Sciatic nerve (tissue), 2 donors: Measurements from ENCODE around the gene NACAD. TPM values are rescaled to one million over a fixed set of nuclear protein-coding genes. Genes with fewer than 3 reads are reported as not detected.

ENCODE experiments used
- ATAC-seq: fragments of 200-7000 bp; cut with Tn5 transposase; one replicate; pipeline ENCODE4 v1.9.1; 2020; ENCODE audit warnings: mild to moderate bottlenecking, moderate library complexity
- DNase-seq: peaks from one replicate; pipeline ENCODE4 v3.0.0-alpha.2; 2020; ENCODE audit warnings: low spot score
- intact Hi-C: fragments of 100-400 bp; cut with DNase I; formaldehyde crosslinking; loops from one replicate; pipeline ENCODE4 v1.14.2; 2022
- total RNA-seq: library from RNA; stranded (reverse); fragmentation: NEBNext Ultra II Directional; extraction: Animal tissue kit (Norgen Biotek cat#: 25700); gene quantifications from one replicate; pipeline ENCODE4 v1.2.1, GENCODE V29; 2021
- donor health status: DM: no; HTN: no; CAD: no.
- donor health status: DM: no; HTN: no; CAD: no.

NACAD gene
- total RNA-seq, 1 donor from 2014 or later = 12.0 TPM

DNA sequence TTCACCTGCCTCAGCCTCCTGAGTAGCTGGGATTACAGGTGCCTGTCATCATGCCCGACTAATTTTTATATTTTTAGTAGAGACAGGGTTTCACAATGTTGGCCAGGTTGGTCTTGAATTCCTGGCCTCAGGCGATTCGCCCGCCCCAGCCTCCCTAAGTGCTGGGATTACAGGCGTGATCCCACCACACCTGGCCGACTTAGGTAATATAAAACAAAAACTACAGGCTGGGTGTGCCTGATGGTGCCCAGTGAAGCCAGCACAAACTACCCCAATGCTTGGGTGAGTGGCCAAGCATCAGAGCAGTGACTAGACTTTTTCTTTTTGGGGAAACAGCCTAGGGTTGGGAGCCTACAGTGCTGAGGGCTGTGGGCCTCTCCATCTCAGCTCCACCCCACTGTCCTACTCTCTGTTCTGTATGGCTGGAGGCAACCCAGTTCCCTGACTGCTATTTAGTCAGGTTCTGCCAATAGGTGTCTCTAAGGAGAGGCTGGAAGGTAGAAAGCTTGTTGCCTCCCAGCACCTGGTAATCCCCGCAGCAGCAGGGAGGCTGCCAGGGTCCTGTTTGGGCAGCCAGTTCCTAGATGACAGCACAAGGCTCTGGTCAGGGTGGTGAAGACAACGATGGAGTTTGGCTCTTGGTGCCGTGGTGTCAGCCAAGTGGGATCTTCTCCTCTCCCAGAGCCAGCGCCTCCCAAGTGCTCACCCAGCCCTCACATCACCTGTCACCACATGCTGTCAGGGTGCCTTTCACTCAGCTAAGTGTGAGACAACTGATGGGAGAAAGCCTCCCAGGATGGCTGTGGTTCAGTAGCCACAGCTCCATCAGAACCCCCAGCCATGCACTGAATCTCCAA is 10.4 kb upstream of the NACAD start:
- intact Hi-C loops = no loop called here
- no peak for ATAC-seq
- DNase-seq = no peak

DNA sequence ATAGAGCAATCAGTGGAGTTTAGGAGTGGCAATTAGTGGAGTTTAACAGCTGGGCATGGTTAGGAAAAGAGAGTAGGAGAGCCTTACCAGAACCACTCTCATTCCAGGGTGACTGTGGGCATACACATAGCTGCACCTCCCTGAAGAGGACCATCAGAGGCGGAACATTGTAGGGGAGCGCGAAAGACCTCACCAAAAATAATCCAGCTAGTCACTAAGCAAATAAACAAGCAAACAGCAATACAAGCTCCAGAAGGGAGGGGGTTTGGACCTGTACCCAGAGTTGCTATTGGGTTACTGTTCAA is 4.1 kb upstream of the NACAD start:
- DNase-seq = no peak
- intact Hi-C loops = no loop called here
- ATAC-seq = no peak

DNA sequence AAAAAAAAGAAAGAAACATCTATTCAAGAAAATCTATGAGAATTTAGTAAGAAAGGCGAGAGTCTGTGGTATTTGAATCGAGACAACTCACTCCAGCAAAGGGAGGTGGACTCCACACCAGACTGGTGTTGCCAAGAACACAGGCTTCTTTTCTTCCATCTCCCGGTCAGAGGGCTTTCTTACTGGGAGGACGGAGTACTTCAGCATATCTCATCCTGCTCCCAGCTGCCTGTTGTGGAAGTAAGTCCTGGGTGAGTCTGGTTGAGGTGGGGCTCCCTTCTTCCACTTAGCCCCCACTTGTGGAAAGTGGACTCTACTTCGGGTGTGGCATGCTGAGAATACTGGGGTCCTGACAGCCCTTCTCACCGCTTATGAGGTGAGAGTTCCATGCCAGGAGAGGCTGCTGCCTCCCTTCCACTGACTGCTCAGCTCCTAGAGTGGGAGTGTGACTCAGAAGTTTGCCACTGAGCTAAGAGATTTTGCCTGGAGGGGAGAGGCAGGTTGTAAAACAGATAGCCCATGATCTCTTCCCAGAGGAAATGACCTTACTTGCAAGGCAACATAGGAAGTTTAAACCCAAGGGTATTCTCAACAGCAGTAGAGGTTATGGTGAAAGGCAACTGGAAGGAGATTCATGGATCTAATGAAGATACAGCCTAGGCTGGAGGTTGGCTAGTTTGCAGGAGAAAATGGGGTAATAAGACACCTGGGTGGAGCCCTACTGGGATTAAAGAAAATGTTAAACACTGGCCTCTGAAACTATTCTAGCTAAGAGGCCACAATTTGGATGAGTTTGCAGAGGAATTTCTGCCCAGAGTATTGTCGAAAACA is 3.5 kb upstream of the NACAD start:
- intact Hi-C loops = no loop called here
- ATAC-seq (no peak), DNase-seq (no peak)

DNA sequence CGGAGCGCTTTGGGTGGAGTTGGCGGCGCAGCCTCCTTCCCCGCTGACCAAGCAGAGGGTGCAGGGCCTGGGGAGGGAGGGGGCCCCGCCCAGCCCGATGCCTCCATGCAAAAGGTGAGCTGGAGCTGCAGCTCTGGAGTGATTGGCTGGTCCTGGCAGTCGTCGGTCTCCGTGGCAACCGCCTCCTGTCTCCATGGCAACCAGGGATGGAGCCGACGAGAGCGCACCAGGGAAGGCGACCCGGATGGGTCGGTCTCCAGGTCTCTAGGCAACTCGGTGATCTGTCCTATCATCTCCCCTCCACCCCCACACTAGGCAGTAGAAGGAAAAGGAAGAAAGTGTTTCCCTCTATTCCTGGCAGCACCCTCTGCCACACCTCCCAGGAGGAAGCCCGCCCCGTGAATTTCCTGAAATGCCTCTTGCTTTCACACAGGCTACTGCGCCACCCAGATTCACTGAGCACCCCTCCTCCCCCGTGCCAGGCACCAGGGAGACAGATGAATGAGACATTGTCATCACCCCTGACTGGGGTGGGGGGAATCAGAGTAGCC is 647 bp upstream of the NACAD start:
- intact Hi-C loops = no loop called here
- peak; percentile 58 for ATAC-seq
- peak; percentile 79 for DNase-seq

DNA sequence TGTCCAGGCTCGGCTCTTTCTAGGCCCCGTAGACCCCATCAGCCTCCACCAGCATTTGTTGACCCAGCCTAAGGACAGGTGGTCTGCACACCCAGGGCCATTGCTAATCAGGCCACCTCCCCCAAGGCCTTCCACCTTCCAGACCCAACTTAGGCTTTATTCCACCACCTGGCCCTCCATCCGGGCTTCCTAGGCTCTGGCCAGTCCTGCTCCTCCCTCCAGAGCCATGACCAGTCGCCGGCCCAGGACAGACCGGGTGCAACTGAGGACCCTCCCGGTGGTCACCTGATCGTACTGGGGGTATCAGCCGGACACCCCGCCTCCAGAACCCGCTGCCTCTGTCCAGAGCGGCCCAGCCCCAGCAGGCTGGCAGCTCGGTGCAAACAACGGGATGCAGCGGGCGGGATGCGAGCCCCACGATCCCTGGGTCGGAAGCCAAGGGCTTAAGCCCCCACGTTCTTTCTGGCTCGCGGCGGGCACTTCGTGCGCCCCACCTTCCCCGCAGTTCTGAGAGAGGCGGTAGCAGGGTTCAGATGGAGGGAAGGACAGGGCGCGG is 545 bp downstream of the NACAD start:
- ATAC-seq = peak; percentile 47
- intact Hi-C loops = no loop called here
- DNase-seq = no peak

DNA sequence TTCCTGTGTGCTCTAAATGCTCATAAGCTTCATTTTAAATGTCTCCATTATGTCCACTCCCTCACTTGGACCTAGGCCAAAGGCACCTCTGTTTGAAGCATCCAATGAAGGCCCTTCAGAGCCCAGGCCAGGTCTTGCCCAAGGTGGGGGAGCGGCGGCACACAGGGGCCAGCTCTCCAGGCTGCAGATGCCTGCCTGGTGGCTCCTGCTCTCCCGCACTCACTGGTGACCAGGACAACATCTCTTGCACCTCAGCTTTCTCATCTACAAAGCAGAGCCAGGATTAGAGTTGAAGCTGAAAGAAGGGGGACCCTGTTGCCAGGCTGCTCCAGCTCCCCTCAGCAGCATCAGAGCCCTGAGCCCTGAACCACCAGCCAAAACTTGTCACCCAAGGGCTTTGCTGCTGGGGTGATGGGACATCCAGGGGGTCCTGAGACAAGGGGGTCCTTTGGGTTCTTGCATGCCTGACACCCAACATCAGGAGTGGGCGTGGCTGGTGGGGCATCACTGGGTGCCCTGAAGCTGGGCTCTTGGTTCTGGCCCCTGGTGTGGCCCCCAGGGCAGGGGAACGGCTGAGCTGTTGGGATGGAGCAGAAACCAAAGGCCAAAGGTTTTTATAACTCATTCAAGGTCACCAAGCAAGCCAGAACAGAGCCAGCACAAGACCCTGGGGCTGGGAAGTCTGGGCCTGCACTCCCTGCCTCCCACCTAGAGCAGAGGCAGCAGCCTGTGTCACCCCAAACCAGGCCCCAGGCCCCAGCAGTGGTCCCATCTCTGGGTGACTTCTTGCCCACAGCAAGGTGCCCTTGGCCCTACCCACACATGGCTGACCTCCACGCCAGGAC is 1.2 kb downstream of the NACAD start:
- ATAC-seq = peak; percentile 18
- intact Hi-C loops = no loop called here
- DNase-seq = no peak

DNA sequence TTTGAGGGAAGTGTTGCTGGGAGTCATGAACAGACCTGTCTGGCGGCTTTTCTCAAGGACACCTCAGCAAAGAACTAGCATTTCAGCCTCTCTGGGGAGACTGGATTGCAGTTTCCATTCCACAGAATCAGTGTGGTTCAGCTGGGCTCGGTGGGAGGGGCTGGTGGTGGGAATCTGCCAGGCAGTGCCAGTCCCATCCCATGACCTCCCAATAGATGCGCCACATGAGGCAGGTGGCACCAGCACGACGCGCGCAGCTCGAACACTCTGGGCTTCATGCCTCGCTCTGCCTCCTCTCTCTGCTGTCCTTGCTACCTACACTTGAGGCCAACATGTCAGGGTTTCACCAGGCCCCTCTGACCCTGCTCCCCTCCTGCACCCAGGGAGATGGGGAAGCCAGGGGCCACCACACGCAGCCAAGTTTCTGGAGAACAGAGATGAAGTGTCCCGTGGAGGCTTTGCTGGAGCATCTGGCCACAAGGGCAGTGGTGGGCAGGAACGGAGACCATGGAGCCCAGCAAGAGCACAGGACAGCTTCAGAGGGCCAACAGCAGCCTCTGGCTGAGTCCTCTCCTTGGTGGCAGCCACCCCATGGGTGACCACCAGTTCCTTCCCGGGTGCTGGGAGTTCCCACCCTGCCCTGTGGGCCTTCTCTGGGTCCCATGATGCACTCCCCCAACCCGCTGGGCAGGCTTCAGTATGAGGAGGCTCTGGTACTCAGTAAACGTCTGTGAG is 2.3 kb downstream of the NACAD start:
- intact Hi-C loops = no loop called here
- ATAC-seq (no peak), DNase-seq (no peak)

DNA sequence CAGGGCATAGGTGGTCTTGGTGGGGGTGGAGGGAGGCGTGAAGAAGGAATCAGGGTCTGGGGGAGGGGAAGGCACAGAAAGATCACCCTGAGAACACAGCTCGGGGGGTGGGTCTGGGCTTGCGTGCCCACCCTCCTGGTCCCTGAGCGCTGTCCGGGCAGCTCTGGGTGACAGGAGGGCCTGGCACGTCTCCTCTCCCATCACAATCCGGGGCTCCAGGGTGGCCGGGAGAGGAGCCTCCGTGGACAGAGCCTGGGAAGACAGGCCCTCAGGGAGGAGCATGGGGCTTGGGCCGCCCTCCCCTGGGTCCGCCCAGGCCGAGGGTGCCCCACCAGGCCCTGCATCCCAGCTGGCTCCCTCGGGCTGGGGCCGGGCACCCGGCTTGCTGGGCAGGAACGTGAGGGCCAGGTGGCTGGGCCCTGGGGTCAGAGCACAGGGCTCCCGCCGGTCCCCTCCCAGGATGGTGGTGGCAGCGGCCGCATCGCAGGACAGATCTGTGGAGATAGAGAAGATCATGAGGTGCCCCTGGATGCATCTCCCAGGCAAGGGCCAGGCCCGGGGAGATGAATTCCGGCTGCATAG is 3.1 kb downstream of the NACAD start:
- intact Hi-C loops = no loop called here
- DNase-seq = no peak
- ATAC-seq = no peak

DNA sequence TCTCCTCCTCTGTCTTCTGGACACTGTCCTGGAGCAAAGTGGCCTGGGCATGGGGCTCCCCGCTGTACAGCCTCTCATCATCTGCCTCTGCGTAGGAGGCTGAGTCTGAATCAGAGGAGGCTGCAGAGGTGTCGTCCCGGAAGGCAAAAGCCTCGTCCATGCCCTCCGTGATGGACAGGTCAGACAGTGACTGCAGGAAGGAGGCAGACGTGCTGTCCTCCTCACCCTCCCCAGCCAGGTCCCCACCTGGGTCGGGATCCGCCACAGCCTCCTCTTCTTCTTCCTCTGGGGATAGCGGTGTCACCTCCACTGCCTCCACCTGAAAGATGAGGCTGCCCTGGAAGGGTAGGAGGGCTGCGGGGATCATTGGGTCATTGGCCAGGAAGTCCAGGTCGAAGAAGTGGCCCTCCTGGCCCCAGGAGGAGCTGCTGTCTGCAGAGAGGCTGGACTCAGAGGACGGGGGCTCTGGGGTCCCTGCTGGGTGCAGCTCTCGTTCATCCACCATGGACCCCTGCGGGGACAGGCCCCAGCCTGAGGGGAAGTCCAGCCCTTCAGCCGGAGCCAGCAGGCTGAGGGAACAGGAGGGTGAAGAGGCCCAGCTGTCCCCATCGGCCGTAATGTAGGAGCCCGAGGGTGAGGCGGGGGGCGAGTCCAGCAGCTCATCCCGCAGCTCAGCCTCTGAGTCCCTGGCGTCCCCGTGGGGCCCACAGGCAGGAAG is 3.7 kb downstream of the NACAD start:
- no peak for DNase-seq
- no peak for ATAC-seq
- intact Hi-C loops = no loop called here

DNA sequence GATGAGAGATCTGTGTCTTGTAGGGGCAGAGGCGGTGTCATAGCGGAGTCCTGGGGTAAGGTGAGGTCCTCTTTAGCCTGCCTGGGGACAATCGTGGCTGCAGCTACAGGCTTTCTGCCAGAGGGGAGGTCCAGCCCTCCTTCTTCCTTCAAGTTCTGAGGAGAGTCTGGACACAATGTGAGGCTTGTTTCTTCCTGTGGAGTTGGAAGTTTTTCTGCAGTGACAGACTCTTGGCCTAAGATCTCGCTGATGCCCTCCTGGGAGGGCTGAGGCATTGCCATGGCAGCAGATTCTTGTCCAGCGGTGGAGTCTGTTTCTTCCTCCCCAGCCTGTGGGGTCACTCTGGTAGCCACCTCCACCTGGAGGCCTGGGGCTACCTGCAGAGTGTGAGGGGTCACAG is 4.4 kb downstream of the NACAD start:
- ATAC-seq = no peak
- intact Hi-C loops = no loop called here
- no peak for DNase-seq

DNA sequence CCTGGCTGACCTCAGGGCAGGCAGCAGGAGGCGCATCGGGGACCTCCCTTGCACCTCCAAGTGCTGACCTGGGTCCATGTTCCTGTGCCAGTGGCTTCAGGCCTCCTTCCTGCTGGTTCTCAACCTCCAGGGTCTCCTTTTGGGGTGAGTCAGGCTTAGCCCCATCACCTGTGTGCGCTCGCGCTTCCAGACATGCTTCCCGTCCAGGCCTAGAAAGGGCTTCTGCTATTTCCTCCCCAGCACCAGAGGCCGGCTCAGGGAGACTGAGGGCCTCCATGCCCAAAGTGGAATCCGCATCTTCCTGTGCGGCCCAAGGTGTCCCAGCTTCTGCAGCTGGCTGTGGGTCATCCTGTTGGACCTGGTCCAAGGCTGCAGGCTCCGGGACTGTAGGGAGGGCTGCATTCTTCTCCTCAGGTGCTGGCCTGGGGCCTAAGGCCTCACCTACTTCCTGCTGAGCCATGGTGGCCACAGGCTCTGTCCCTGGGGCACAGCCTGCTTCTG is 5.9 kb downstream of the NACAD start:
- ATAC-seq (no peak), DNase-seq (peak; percentile 53)
- intact Hi-C loops = no loop called here

DNA sequence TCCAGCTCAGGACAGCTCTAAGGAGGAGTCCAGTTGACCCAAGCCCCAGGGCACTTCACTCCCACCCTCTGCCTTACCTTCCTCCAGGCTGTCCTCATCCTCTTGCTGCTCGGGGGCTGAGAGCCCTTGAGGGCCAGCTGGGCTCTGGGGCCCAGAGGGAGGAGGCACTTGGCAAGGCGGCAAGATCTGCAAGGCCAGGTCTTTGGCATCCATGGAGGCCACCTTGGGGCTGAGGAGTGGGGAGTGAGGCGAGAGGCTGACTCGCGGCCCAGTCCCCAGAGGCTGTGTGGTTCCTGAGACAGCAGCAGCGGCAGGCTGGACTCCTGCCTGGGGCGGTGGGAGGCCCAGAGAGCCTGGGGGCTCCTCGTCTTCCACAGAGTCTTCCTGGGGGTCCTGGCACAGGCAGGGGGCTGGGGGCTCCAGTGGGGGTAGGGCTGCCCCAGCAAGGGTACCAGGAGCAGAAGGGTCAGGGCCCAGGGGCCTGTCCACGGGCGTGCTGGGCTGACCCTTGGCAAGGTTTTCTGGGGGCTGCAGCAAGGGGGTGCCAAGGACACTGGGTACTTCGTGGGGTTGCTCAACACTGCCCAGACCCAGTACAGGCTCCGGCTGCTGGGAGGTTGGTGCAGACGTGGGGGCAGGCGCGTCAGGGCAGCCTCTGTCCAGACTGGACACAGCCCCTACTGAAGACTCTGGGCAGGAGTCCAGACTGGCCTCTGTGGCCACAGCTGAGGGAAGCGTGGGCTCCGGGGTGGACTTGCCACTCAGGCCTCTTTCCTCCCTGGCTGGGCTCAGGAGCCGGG is 6.5 kb downstream of the NACAD start:
- DNase-seq = peak; percentile 56

DNA sequence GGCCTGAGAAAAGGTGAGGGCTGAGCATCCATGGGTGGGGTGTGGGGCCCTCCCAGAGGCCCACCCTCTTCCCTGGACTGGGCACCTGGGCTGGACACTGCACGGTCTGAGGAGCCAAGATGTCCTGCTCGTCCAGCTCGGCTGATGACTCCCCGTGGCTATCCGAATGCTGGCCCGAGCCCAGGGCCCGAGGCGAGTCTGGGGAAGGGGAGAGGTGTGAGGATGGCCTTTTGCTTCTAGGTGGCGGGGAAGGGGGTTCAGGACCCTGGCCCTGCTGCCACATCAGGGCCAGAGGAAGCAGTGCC is 7.1 kb downstream of the NACAD start:
- no peak for DNase-seq
- peak; percentile 8 for ATAC-seq
- intact Hi-C loops = no loop called here

More for the DNA sequence above, 6.5 kb downstream of the NACAD start:
- intact Hi-C loops = no loop called here
- ATAC-seq = peak; percentile 69

DNA sequence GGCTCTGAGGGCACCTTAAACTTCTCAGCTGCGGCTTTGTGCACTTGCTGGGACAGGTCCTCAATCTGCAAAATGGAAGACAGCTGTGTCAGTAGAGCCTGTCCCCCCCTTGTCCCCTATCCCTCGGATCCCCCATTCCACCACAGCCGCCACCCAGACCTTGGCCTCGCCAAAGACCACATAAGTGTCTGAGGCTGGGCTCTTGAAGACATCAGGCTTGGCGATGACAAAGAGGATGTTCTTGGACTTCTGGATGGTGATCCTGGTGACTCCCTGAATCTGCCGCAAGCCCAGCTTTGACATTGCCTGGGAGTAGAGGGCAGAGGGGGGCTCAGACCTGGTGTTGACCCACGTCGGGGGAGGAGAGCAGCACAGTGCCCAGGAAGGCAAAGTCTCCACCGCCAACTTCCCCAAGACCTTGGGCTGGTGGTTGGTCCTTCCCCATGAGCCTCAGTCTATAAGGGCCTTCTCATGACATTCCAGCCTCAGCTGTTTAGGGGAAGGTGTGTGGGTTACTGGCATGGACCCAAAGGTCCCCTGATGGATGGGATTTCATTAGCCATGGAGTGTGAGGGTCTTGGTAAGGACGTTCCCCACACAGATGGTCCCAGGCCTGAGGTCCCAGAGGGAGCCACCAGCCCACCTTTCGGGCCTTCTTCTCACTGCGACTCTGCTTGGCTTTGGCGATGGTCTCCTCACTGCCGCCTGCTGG is 7.7 kb downstream of the NACAD start:
- intact Hi-C loops = no loop called here
- DNase-seq (peak; percentile 44), ATAC-seq (no peak)

DNA sequence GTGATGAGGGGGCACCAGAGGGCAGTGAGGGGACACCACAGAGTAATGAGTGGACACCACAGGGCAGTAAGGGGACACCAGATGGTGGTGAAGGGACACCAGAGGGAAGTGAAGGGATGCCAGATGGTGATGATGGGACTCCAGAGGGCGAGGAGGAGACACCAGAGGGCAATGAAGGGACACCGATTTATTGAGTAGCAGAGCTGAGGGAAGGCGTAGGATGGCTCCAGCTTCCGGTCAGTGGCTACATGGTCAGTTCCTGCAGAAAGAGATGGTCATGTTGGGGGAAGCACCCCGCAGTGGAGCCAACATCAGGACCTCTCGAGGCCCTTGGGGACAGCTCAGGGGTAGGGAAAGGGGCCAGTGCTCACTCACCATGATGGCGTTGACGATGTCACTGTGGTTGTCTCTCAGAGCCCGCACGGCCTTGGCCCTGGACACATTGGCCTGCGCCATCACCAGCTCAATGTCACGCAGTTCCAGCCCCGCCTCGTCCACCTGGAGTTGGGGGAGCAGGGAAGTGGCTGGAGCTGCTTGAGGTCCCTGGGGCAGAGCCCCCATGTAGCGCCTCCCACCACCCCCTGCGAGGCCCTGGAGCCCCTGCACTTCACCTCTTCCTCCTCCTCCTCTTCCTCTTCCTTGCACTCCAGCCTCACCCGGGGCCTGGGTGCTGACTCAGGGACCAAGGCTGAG is 8.4 kb downstream of the NACAD start:
- DNase-seq (no peak), ATAC-seq (no peak)
- intact Hi-C loops = no loop called here
